Ishikawa (cell line): ENCODE measurements around the gene EYS.

Experiments
- CEBPB ChIP-seq: IDR thresholded peaks from 2 replicates; pipeline ENCODE4 v1.6.1; 2012
- CREB1 ChIP-seq: IDR thresholded peaks from 2 replicates; pipeline ENCODE4 v1.6.1; 2012; ENCODE audit warnings: low read depth
- EGR1 ChIP-seq: IDR thresholded peaks from 2 replicates; pipeline ENCODE4 v1.6.1; 2012
- EP300 ChIP-seq: IDR thresholded peaks from 2 replicates; pipeline ENCODE4 v1.6.1; 2012; ENCODE audit warnings: borderline replicate concordance
- FOXM1 ChIP-seq: IDR thresholded peaks from 2 replicates; pipeline ENCODE4 v1.6.1; 2012; ENCODE audit warnings: low read depth, borderline replicate concordance
- NFIC ChIP-seq: IDR thresholded peaks from 2 replicates; pipeline ENCODE4 v1.6.1; 2012
- RAD21 ChIP-seq: IDR thresholded peaks from 2 replicates; pipeline ENCODE4 v1.6.1; 2012; ENCODE audit warnings: low read depth
- REST ChIP-seq: IDR thresholded peaks from 2 replicates; pipeline ENCODE4 v1.6.1; 2012; ENCODE audit warnings: low read depth, mild to moderate bottlenecking
- TAF1 ChIP-seq: IDR thresholded peaks from 2 replicates; pipeline ENCODE4 v1.6.1; 2012; ENCODE audit warnings: low read depth, mild to moderate bottlenecking
- TCF12 ChIP-seq: IDR thresholded peaks from 2 replicates; pipeline ENCODE4 v1.6.1; 2012; ENCODE audit warnings: low read depth
- TEAD4 ChIP-seq: IDR thresholded peaks from 2 replicates; pipeline ENCODE4 v1.6.1; 2012
- USF1 ChIP-seq: IDR thresholded peaks from 2 replicates; pipeline ENCODE4 v1.6.1; 2012
- YY1 ChIP-seq: IDR thresholded peaks from 2 replicates; pipeline ENCODE4 v1.6.1; 2012; ENCODE audit warnings: low read depth
- ZBTB7A ChIP-seq: IDR thresholded peaks from 2 replicates; pipeline ENCODE4 v1.6.1; 2012; ENCODE audit warnings: low read depth
- TF ChIP-seq, protein P1 (sequence below): IDR thresholded peaks from 2 replicates; pipeline ENCODE4 v1.6.1; 2012

EYS gene

DNA sequence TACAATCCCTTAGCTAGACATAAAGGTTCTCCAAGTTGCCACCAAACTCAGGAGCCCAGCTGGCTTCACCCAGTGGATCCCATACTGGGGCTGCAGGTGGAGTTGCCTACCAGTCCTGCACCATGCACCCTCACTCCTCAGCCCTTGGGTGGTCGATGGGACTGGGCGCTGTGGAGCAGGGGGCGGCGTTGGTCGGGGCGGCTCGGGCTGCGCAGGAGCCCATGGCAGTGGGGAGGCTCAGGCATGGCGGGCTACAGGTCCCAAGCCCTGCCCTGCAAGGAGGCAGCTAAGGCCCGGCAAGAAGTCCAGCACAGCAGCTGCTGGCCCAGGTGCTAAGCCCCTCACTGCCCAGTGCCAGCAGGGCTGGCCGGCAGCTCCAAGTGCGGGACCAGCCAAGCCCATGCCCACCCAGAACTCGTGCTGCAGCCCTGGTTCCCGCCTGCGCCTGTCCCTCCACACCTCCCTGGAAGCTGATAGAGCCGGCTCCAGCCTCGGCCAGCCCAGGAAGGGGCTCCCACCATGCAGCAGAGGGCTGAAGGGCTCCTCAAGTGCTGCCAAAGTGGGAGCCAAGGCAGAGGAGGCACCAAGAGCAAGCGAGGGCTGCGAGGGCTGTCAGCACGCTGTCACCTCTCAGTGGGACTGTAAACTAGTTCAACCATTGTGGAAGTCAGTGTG is 1159.3 kb downstream of the EYS start:
- TF ChIP-seq, protein P1, sequence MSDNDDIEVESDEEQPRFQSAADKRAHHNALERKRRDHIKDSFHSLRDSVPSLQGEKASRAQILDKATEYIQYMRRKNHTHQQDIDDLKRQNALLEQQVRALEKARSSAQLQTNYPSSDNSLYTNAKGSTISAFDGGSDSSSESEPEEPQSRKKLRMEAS: no peak
- no peak for TF ChIP-seq REST
- no peak for TF ChIP-seq TEAD4
- no peak for TF ChIP-seq TCF12
- no peak for TF ChIP-seq EGR1
- no peak for TF ChIP-seq CEBPB
- no peak for TF ChIP-seq EP300
- no peak for TF ChIP-seq YY1
- TF ChIP-seq TAF1: no peak
- TF ChIP-seq FOXM1: no peak
- no peak for TF ChIP-seq CREB1
- no peak for TF ChIP-seq USF1
- no peak for TF ChIP-seq RAD21
- no peak for TF ChIP-seq NFIC
- no peak for TF ChIP-seq ZBTB7A

DNA sequence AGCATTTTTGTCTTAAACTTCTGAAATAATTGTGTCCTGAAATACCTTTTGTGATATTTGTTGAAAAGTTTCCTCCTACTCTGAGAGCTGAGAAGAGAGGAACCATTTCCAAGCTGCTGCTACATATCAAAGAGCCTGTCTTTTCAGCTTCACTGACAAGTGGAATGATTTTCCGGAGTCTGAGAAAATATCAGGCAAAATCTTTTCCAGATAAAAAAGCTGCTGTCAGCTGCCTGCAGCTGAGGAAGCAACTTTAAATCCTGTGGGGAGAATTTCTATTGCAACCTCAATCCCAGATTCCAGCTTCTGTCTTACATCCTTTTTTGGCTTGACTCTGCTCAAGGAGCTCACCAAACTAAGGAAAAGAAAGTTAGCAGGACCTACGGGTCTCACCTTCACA is 1167.1 kb downstream of the EYS start:
- no peak for TF ChIP-seq EP300
- TF ChIP-seq YY1: no peak
- TF ChIP-seq FOXM1: no peak
- TF ChIP-seq, protein P1: no peak
- TF ChIP-seq ZBTB7A: no peak
- TF ChIP-seq CREB1: no peak
- TF ChIP-seq CEBPB: no peak
- TF ChIP-seq EGR1: no peak
- TF ChIP-seq TAF1: no peak

DNA sequence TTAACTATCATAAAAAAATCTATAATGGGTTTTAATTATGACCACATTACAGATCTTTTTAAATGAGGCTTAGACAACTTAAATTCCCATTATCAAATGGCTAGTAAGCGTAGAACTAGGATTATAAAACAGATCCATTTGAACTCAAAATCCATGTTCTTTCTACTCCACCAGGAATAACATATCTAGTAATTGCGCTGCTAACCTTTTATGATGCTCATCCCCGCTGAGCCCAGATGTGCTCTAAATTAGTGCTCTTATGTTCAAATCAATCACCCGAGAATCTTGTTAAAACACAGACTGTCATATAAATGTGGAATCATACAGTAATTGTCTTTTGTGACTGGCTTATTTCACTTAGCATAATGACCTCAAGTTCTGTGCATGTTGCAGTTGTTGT is 1168.3 kb downstream of the EYS start:
- no peak for TF ChIP-seq EP300
- no peak for TF ChIP-seq USF1
- TF ChIP-seq YY1: no peak
- TF ChIP-seq EGR1: no peak
- no peak for TF ChIP-seq TEAD4
- TF ChIP-seq CREB1: no peak
- TF ChIP-seq, protein P1: no peak
- TF ChIP-seq TAF1: no peak
- no peak for TF ChIP-seq REST
- TF ChIP-seq NFIC: no peak
- TF ChIP-seq FOXM1: no peak
- TF ChIP-seq ZBTB7A: no peak
- TF ChIP-seq TCF12: no peak
- no peak for TF ChIP-seq CEBPB
- no peak for TF ChIP-seq RAD21

DNA sequence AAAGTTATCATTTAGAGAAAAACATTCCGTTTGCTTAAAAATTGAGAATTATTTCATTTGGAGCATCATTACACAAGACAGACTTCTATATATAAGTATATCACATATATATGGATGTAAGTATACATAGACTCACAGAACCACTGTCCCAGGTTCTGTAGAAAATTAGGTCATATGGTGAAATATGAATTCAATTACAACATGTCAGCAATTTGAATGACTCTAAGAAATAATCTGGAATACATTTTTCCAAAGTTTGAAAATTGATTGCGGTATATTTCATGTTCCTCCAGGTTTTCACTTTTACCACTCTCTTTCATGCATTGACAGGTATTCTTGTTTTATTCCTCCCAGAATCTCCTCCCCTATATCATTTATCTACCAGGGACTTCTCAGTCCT is 1179.1 kb downstream of the EYS start:
- TF ChIP-seq REST (no peak), EGR1 (no peak), TEAD4 (no peak), RAD21 (no peak), USF1 (no peak), FOXM1 (no peak), NFIC (no peak), YY1 (no peak), CREB1 (no peak), CEBPB (no peak), TCF12 (no peak)
- TF ChIP-seq, protein P1: no peak
